ENCODE data around the gene GALNT15.

The GALNT15 gene

GRCh38 chr3:16174389-16174788 lies at the start of gene GALNT15:
Gene GALNT15 (plus strand): TSS chr3:16174680. CDS start chr3:16175152, 472 bp downstream.
- DNase-seq (ENCODE audit: low read depth, low spot score): no peak

GRCh38 chr3:16126634-16127033 lies 47.8 kb upstream of the GALNT15 start:
- DNase-seq (ENCODE audit: low read depth, low spot score): no peak

- no peak for DNase-seq (ENCODE audit: low read depth, low spot score)
Observed at GRCh38 chr3:16127249-16127648, 47.2 kb upstream of the GALNT15 start.

- DNase-seq (ENCODE audit: low read depth, low spot score): no peak
Observed at GRCh38 chr3:16130066-16130465, 44.4 kb upstream of the GALNT15 start.

GRCh38 chr3:16132190-16132589 lies 42.3 kb upstream of the GALNT15 start:
- DNase-seq (ENCODE audit: low read depth, low spot score): no peak

- no peak for DNase-seq (ENCODE audit: low read depth, low spot score)
Observed at GRCh38 chr3:16132928-16133327, 41.6 kb upstream of the GALNT15 start.

- DNase-seq (ENCODE audit: low read depth, low spot score): no peak
Observed at GRCh38 chr3:16134173-16134928, 40.1 kb upstream of the GALNT15 start.

- no peak for DNase-seq (ENCODE audit: low read depth, low spot score)
Observed at GRCh38 chr3:16136055-16136454, 38.4 kb upstream of the GALNT15 start.

GRCh38 chr3:16137044-16137443 lies 37.4 kb upstream of the GALNT15 start:
- no peak for DNase-seq (ENCODE audit: low read depth, low spot score)

GRCh38 chr3:16137977-16138376 lies 36.5 kb upstream of the GALNT15 start:
- no peak for DNase-seq (ENCODE audit: low read depth, low spot score)

- DNase-seq (ENCODE audit: low read depth, low spot score): no peak
Observed at GRCh38 chr3:16140116-16140893, 34.2 kb upstream of the GALNT15 start.

- DNase-seq (ENCODE audit: low read depth, low spot score): no peak
Observed at GRCh38 chr3:16140894-16141285, 33.6 kb upstream of the GALNT15 start.

- no peak for DNase-seq (ENCODE audit: low read depth, low spot score)
Observed at GRCh38 chr3:16142350-16143025, 32.0 kb upstream of the GALNT15 start.

GRCh38 chr3:16143861-16144447 lies 30.5 kb upstream of the GALNT15 start:
- DNase-seq (ENCODE audit: low read depth, low spot score): no peak

GRCh38 chr3:16145176-16145575 lies 29.3 kb upstream of the GALNT15 start:
- no peak for DNase-seq (ENCODE audit: low read depth, low spot score)

GRCh38 chr3:16146015-16146730 lies 28.3 kb upstream of the GALNT15 start:
- DNase-seq (ENCODE audit: low read depth, low spot score): no peak

- no peak for DNase-seq (ENCODE audit: low read depth, low spot score)
Observed at GRCh38 chr3:16147220-16147994, 27.1 kb upstream of the GALNT15 start.

- DNase-seq (ENCODE audit: low read depth, low spot score): no peak
Observed at GRCh38 chr3:16148213-16148612, 26.3 kb upstream of the GALNT15 start.

GRCh38 chr3:16148783-16149182 lies 25.7 kb upstream of the GALNT15 start:
- DNase-seq (ENCODE audit: low read depth, low spot score): no peak

- DNase-seq (ENCODE audit: low read depth, low spot score): no peak
Observed at GRCh38 chr3:16150285-16150684, 24.2 kb upstream of the GALNT15 start.

- no peak for DNase-seq (ENCODE audit: low read depth, low spot score)
Observed at GRCh38 chr3:16151109-16151508, 23.4 kb upstream of the GALNT15 start.
